IMR-90 (cell line): ENCODE data around the gene CEMIP2. TPM values are rescaled to one million over a fixed set of nuclear protein-coding genes. Genes with fewer than 3 reads are reported as not detected.
A peak's percentile ranks its signal among the peaks of the same experiment; 100 is the strongest.

ENCODE experiments used
- ATAC-seq: fragments of 200-7000 bp; cut with Tn5 transposase; 2 replicates; pipeline ENCODE4 v1.9.1; 2020; ENCODE audit warnings: low read depth, mild to moderate bottlenecking, moderate library complexity
- BruUV-seq: library from RNA; stranded (reverse); fragments of 400-500 nt; replicated peaks from 2 replicates; lab custom pipeline; 2021; lab: Mats Ljungman, UMichigan
- CTCF ChIA-PET: fragments of 300-600 bp; formaldehyde crosslinking; extraction: SDS; loops from one replicate; lab custom pipeline; 2021; ENCODE audit warnings: antibody characterized with exemption; lab: Yijun Ruan, JAX
- POLR2A ChIA-PET: fragments of 300-600 bp; sonication (Branson Sonifier 250); formaldehyde crosslinking; loops from one replicate; lab custom pipeline; 2022; ENCODE audit warnings: antibody characterized with exemption; ENCODE audit not compliant: unreplicated experiment; lab: Charles Lee
- DNase-seq: peaks from one replicate; pipeline ENCODE4 v3.0.0; 2013
- H2AFZ ChIP-seq: replicated peaks from 2 replicates; pipeline ENCODE3; 2013; ENCODE audit warnings: low read length, mild to moderate bottlenecking; ENCODE audit not compliant: poor library complexity
- H2AK5ac ChIP-seq: 2 replicates; pipeline ENCODE4 v1.6.1; 2013; ENCODE audit warnings: low read depth, low read length, inconsistent platforms
- H2AK9ac ChIP-seq: replicated peaks from 2 replicates; pipeline ENCODE3; 2013; ENCODE audit warnings: mild to moderate bottlenecking, low read depth, low read length, moderate library complexity; ENCODE audit not compliant: poor library complexity
- H2BK120ac ChIP-seq: 2 replicates; pipeline ENCODE4 v1.6.1; 2013; ENCODE audit warnings: low read depth, low read length, inconsistent platforms
- H2BK15ac ChIP-seq: 3 replicates; pipeline ENCODE4 v1.6.1; 2013; ENCODE audit warnings: low read depth, low read length, inconsistent platforms
- H2BK20ac ChIP-seq: 2 replicates; pipeline ENCODE4 v1.6.1; 2013; ENCODE audit warnings: low read depth, mild to moderate bottlenecking, inconsistent platforms, low read length, moderate library complexity
- H2BK5ac ChIP-seq: 2 replicates; pipeline ENCODE4 v1.6.1; 2013; ENCODE audit warnings: mild to moderate bottlenecking, low read depth, low read length, inconsistent platforms; ENCODE audit not compliant: poor library complexity, severe bottlenecking
- H3K14ac ChIP-seq: replicated peaks from 2 replicates; pipeline ENCODE4 v1.6.1; 2013; ENCODE audit warnings: low read depth, low read length, inconsistent platforms
- H3K18ac ChIP-seq: 2 replicates; pipeline ENCODE4 v1.6.1; 2013; ENCODE audit warnings: low read depth, low read length, control low read depth
- H3K23ac ChIP-seq: 2 replicates; pipeline ENCODE4 v1.6.1; 2013; ENCODE audit warnings: low read depth, low read length, inconsistent platforms
- H3K27ac ChIP-seq: 2 replicates; pipeline ENCODE4 v1.5.1; 2013; ENCODE audit warnings: mild to moderate bottlenecking, control low read depth, low read length; ENCODE audit not compliant: insufficient read depth
- H3K27me3 ChIP-seq: 2 replicates; pipeline ENCODE4 v1.6.1; 2013; ENCODE audit warnings: low read length; ENCODE audit not compliant: control insufficient read depth, insufficient read depth
- H3K36me3 ChIP-seq: 2 replicates; pipeline ENCODE4 v1.6.1; 2013; ENCODE audit warnings: low read length, mixed read lengths; ENCODE audit not compliant: control insufficient read depth, insufficient read depth
- H3K4ac ChIP-seq: 2 replicates; pipeline ENCODE4 v1.6.1; 2013; ENCODE audit warnings: low read depth, low read length, inconsistent platforms
- H3K4me1 ChIP-seq: 2 replicates; pipeline ENCODE4 v1.6.1; 2013; ENCODE audit warnings: low read length, mixed read lengths; ENCODE audit not compliant: control insufficient read depth, insufficient read depth
- H3K4me2 ChIP-seq: 2 replicates; pipeline ENCODE4 v1.6.1; 2013; ENCODE audit warnings: low read depth, mild to moderate bottlenecking, control low read depth, low read length, moderate library complexity
- H3K4me3 ChIP-seq: 2 replicates; pipeline ENCODE4 v1.5.1; 2013; ENCODE audit warnings: low read depth, mild to moderate bottlenecking, control low read depth, low read length, moderate library complexity; ENCODE audit not compliant: insufficient read depth
- H3K56ac ChIP-seq: 2 replicates; pipeline ENCODE4 v1.6.1; 2013; ENCODE audit warnings: low read length, inconsistent platforms; ENCODE audit not compliant: insufficient read depth; ENCODE audit errors: extremely low read depth
- H3K79me1 ChIP-seq, 2 experiments: 2 replicates each; pipeline ENCODE4 v1.6.1; 2013; ENCODE audit warnings: low read length in 2 of 2, inconsistent platforms in 1 of 2, low read depth in 1 of 2
- H3K9ac ChIP-seq: 2 replicates; pipeline ENCODE4 v1.6.1; 2013; ENCODE audit warnings: low read depth, low read length, control low read depth
- H3K9me1 ChIP-seq: 2 replicates; pipeline ENCODE4 v1.6.1; 2013; ENCODE audit warnings: low read length, inconsistent platforms; ENCODE audit not compliant: insufficient read depth
- H3K9me3 ChIP-seq: 2 replicates; pipeline ENCODE4 v1.6.1; 2013; ENCODE audit warnings: low read length; ENCODE audit not compliant: control insufficient read depth, insufficient read depth
- H4K20me1 ChIP-seq: 2 replicates; pipeline ENCODE4 v1.6.1; 2013; ENCODE audit warnings: low read length, inconsistent platforms; ENCODE audit not compliant: insufficient read depth
- H4K5ac ChIP-seq: 2 replicates; pipeline ENCODE4 v1.6.1; 2013; ENCODE audit warnings: mild to moderate bottlenecking, low read depth, low read length, control low read depth
- H4K8ac ChIP-seq, 2 experiments: 2 replicates each; pipeline ENCODE4 v1.6.1; 2013; ENCODE audit warnings: low read depth in 2 of 2, low read length in 2 of 2, control low read depth in 1 of 2, inconsistent platforms in 1 of 2
- H4K91ac ChIP-seq: 2 replicates; pipeline ENCODE4 v1.6.1; 2013; ENCODE audit warnings: low read depth, low read length, inconsistent platforms; ENCODE audit not compliant: insufficient read depth
- CEBPB ChIP-seq: IDR thresholded peaks from 2 replicates; pipeline ENCODE4 v1.6.1; 2012; ENCODE audit warnings: low read depth, low read length, improper control_type of control experiment
- CHD1 ChIP-seq: IDR thresholded peaks from 2 replicates; pipeline ENCODE4 v1.6.1; 2012; ENCODE audit warnings: low read depth, low read length, improper control_type of control experiment
- CTCF ChIP-seq: conservative IDR thresholded peaks from 2 replicates; pipeline ENCODE4 v1.5.1; 2012; ENCODE audit warnings: mild to moderate bottlenecking, low read depth, low read length, improper control_type of control experiment
- ELK1 ChIP-seq: fragments of 150-350 bp; IDR thresholded peaks from 2 replicates; pipeline ENCODE4 v1.6.1; 2016; ENCODE audit warnings: low read depth, mild to moderate bottlenecking, low read length, moderate library complexity, borderline replicate concordance
- FOS ChIP-seq: fragments of 150-350 bp; IDR thresholded peaks from 2 replicates; pipeline ENCODE4 v1.6.1; 2016; ENCODE audit warnings: low read depth, low read length
- MAZ ChIP-seq: IDR thresholded peaks from 2 replicates; pipeline ENCODE4 v1.6.1; 2012; ENCODE audit warnings: low read depth, mild to moderate bottlenecking, low read length, improper control_type of control experiment, moderate library complexity, borderline replicate concordance
- MXI1 ChIP-seq: IDR thresholded peaks from 2 replicates; pipeline ENCODE4 v1.6.1; 2012; ENCODE audit warnings: low read depth, mild to moderate bottlenecking, low read length, moderate library complexity, borderline replicate concordance
- NFE2L2 ChIP-seq: fragments of 150-350 bp; IDR thresholded peaks from 2 replicates; pipeline ENCODE4 v1.6.1; 2016; ENCODE audit warnings: low read depth, mild to moderate bottlenecking, low read length
- POLR2A ChIP-seq: IDR thresholded peaks from 2 replicates; pipeline ENCODE4 v1.6.1; 2012; ENCODE audit warnings: mild to moderate bottlenecking, low read depth, low read length
- RCOR1 ChIP-seq: IDR thresholded peaks from 2 replicates; pipeline ENCODE4 v1.6.1; 2012; ENCODE audit warnings: mild to moderate bottlenecking, low read length, improper control_type of control experiment; ENCODE audit not compliant: insufficient replicate concordance
- RFX5 ChIP-seq: IDR thresholded peaks from 2 replicates; pipeline ENCODE4 v1.8.0; 2012; ENCODE audit warnings: low read depth, mild to moderate bottlenecking, low read length, moderate library complexity
- SMC3 ChIP-seq: fragments of 150-350 bp; IDR thresholded peaks from 2 replicates; pipeline ENCODE4 v1.6.1; 2016; ENCODE audit warnings: low read depth, mild to moderate bottlenecking, antibody characterized with exemption, low read length, moderate library complexity
- USF2 ChIP-seq: fragments of 150-350 bp; IDR thresholded peaks from 2 replicates; pipeline ENCODE4 v1.6.1; 2017; ENCODE audit warnings: mild to moderate bottlenecking, antibody characterized with exemption, low read length, low read depth
- WGBS, 2 experiments: methylation state at CpG; one replicate each; pipeline versions ENCODE4 v1.1.5 to v1.1.7; 2013; ENCODE audit warnings: missing lambda C conversion rate in 2 of 2; ENCODE audit not compliant: insufficient read length in 1 of 2; ENCODE audit errors: extremely low coverage in 2 of 2; 5-methylcytosine and 5-hydroxymethylcytosine counted together
- dilution Hi-C: fragments of 300-500 bp; cut with HindIII; formaldehyde crosslinking; loops from one replicate; pipeline ENCODE4 v1.14.3; 2018; ENCODE audit warnings: low sequenced_read_pairs; ENCODE audit not compliant: unreplicated experiment
- in situ Hi-C: fragments of 300-500 bp; cut with MboI; formaldehyde crosslinking; loops from 3 replicates; pipeline ENCODE4 v1.14.3; 2019; ENCODE audit warnings: low sequenced_read_pairs, inconsistent platforms, mixed read lengths
- intact Hi-C: fragments of 100-400 bp; cut with micrococcal nuclease; formaldehyde crosslinking; loops from 2 replicates; pipeline ENCODE4 v1.10.0; 2022
- polyA plus RNA-seq, 3 experiments: library from polyadenylated mRNA; depleted of rRNA; stranded (reverse); fragments of >200 nt; gene quantifications; 2 replicates each; pipeline ENCODE4 v1.2.3, GENCODE V29; 2012; ENCODE audit warnings: low replicate concordance in 1 of 3
- total RNA-seq: library from RNA; depleted of rRNA; stranded (reverse); fragments of >200 nt; gene quantifications from 2 replicates; pipeline ENCODE4 v1.2.3, GENCODE V29; 2012

The CEMIP2 gene
- total and polyA plus RNA-seq, 2 of the 4 experiments (the other 2 are of a cell fraction), result 65.2 to 67.4 TPM

GRCh38 chr9:71680189-71680980 lies 87.9 kb downstream of the CEMIP2 start:
- H4K20me1 ChIP-seq, result peaks cover 3% of the 10 kb centered on the region; the same call in 1 of the 2 replicates
- intact Hi-C loops, result loop anchor here (1.0 to 5.0 kb wide), 3 partner anchors 76 to 232 kb away; partner anchors contain the start of genes ABHD17B and C9orf85
- ATAC-seq (peak; percentile 54), DNase-seq (peak; percentile 57)
- peak overlapping the region in 1 of 2 experiments; percentile 38; a peak in 3 of 4 replicates for H4K8ac ChIP-seq
- CTCF ChIA-PET, result interaction anchor here (0.6 kb wide), 1 partner anchor 48 kb away, joined by 3 read pairs; no protein-coding TSS in a partner anchor
- H3K79me1 ChIP-seq, result peaks cover 3 to 6% of the 10 kb centered on the region in 2 experiments; a peak in 1 of 4 replicates
- WGBS, 2 experiments, result no CpG with 5 or more reads among the region's 5 CpGs
- no peaks in the 10 kb centered on the region for H3K9me3 ChIP-seq
- peak overlapping the region; percentile 91 for H3K18ac ChIP-seq
- TF ChIP-seq NFE2L2 (no peak), ELK1 (no peak), RFX5 (no peak), RCOR1 (no peak), CHD1 (no peak), FOS (no peak), CTCF (no peak), USF2 (no peak), CEBPB (no peak), SMC3 (no peak), MXI1 (no peak), POLR2A (no peak), MAZ (no peak)
- H3K4me3 ChIP-seq, result no peak overlapping the region
- H3K27ac ChIP-seq, result peak overlapping the region; percentile 66; the same call in 1 of the 2 replicates
- H2AK9ac ChIP-seq, result no peak overlapping the region
- in situ Hi-C loops, result no loop called here
- no peak overlapping the region for H2BK15ac ChIP-seq
- H3K4ac ChIP-seq, result peak overlapping the region; percentile 54; the same call in 1 of the 2 replicates
- peak overlapping the region; percentile 66 for H2BK120ac ChIP-seq
- peak overlapping the region; percentile 42 for H3K56ac ChIP-seq
- H2AK5ac ChIP-seq, result peak overlapping the region; percentile 24; the same call in 1 of the 2 replicates
- peak overlapping the region; percentile 58; the same call in 1 of the 2 replicates for H3K23ac ChIP-seq
- POLR2A ChIA-PET, result no interaction called here
- BruUV-seq, result no TSS peak
- peaks cover 6% of the 10 kb centered on the region for H3K9me1 ChIP-seq
- H2AFZ ChIP-seq, result no peak overlapping the region
- dilution Hi-C loops, result no loop called here
- H3K14ac ChIP-seq, result peak overlapping the region; percentile 24; the same call in 1 of the 2 replicates
- H3K36me3 ChIP-seq, result no peaks in the 10 kb centered on the region
- H2BK5ac ChIP-seq, result peak overlapping the region; percentile 84
- peak overlapping the region; percentile 77 for H4K5ac ChIP-seq
- no peak overlapping the region for H3K9ac ChIP-seq
- peak overlapping the region; percentile 65; the same call in 1 of the 2 replicates for H3K4me2 ChIP-seq
- H4K91ac ChIP-seq, result peak overlapping the region; percentile 48; the same call in 1 of the 2 replicates
- H3K4me1 ChIP-seq, result peaks cover 20% of the 10 kb centered on the region
- peak overlapping the region; percentile 75 for H2BK20ac ChIP-seq
- H3K27me3 ChIP-seq, result no peaks in the 10 kb centered on the region
